Activated T-cell treated with anti-CD3 and anti-CD28 coated beads, Interleukin-2, amount 50 U/mL, for 48 hours (primary cell): ENCODE data around the gene PIAS1.
"Not testable (repeated sequence)": the region's sequence is repeated elsewhere in the genome, so short reads cannot be mapped to it uniquely, and the experiment has no call there.

Source experiments
- DNase-seq, 2 experiments: peaks; one replicate each; pipeline ENCODE4 v3.0.0-alpha.2; 2020

PIAS1 gene

GRCh38 chr15:68187559-68187958 is 133.4 kb downstream of the PIAS1 start:
- no peak for DNase-seq

GRCh38 chr15:68188647-68189046 is 134.5 kb downstream of the PIAS1 start:
- no peak for DNase-seq

- no peak for DNase-seq
These were observed 135.9 kb downstream of the PIAS1 start for GRCh38 chr15:68190048-68190447.

GRCh38 chr15:68191555-68191954 is 137.4 kb downstream of the PIAS1 start:
- no peak for DNase-seq

GRCh38 chr15:68192117-68192516 is 138.0 kb downstream of the PIAS1 start:
- no peak for DNase-seq

- no peak for DNase-seq
These were observed 138.8 kb downstream of the PIAS1 start for GRCh38 chr15:68192804-68193486.

- DNase-seq, result no peak
These were observed 141.4 kb downstream of the PIAS1 start for GRCh38 chr15:68195336-68196112.

GRCh38 chr15:68196445-68197169 is 142.5 kb downstream of the PIAS1 start:
- DNase-seq, result no peak

GRCh38 chr15:68197170-68197492 is 143.0 kb downstream of the PIAS1 start:
- DNase-seq, result no peak

- DNase-seq, result no peak
These were observed 143.7 kb downstream of the PIAS1 start for GRCh38 chr15:68197661-68198437.

- no peak for DNase-seq
These were observed 145.2 kb downstream of the PIAS1 start for GRCh38 chr15:68199340-68199739.

- no peak for DNase-seq
These were observed 146.1 kb downstream of the PIAS1 start for GRCh38 chr15:68200016-68200861.

- DNase-seq, result no peak
These were observed 147.2 kb downstream of the PIAS1 start for GRCh38 chr15:68201153-68201878.

GRCh38 chr15:68201879-68202261 is 147.8 kb downstream of the PIAS1 start:
- DNase-seq, result no peak

GRCh38 chr15:68202994-68203393 is 148.9 kb downstream of the PIAS1 start:
- not testable (repeated sequence) for DNase-seq

- no peak for DNase-seq
These were observed 149.4 kb downstream of the PIAS1 start for GRCh38 chr15:68203486-68203885.

- DNase-seq, result no peak
These were observed 149.8 kb downstream of the PIAS1 start for GRCh38 chr15:68203956-68204355.

GRCh38 chr15:68204361-68204760 is 150.2 kb downstream of the PIAS1 start:
- no peak for DNase-seq

GRCh38 chr15:68204776-68205557 is 150.9 kb downstream of the PIAS1 start, which contains the start of gene CALML4:
CALML4 (minus strand) TSS chr15:68205332; CDS start chr15:68205247, 85 bp downstream.
- DNase-seq, result no peak

GRCh38 chr15:68205558-68205944 is 151.4 kb downstream of the PIAS1 start:
- no peak for DNase-seq
